GM12875 (cell line): Measurements from ENCODE around the gene DUOXA1.

ENCODE experiments used
- H3K4me3 ChIP-seq: one replicate; pipeline ENCODE4 v1.5.1; 2011; ENCODE audit warnings: low read depth, low read length, control low read depth
- CTCF ChIP-seq: IDR thresholded peaks from 2 replicates; pipeline ENCODE4 v1.5.1; 2011; ENCODE audit warnings: low read depth, mild to moderate bottlenecking, control low read depth, inconsistent platforms, low read length, moderate library complexity, borderline replicate concordance; ENCODE audit not compliant: insufficient read depth

DUOXA1 gene

GRCh38 chr15:45121706-45122417 lies 7.8 kb downstream of the DUOXA1 start:
- TF ChIP-seq CTCF: no peak
- H3K4me3 ChIP-seq: no peak overlapping the region

- no peak for TF ChIP-seq CTCF
- no peak overlapping the region for H3K4me3 ChIP-seq
Measured at GRCh38 chr15:45121020-45121419, 8.7 kb downstream of the DUOXA1 start.

GRCh38 chr15:45120081-45120972 lies 9.4 kb downstream of the DUOXA1 start:
- no peak overlapping the region for H3K4me3 ChIP-seq
- no peak for TF ChIP-seq CTCF

- TF ChIP-seq CTCF: no peak
- no peak overlapping the region for H3K4me3 ChIP-seq
Measured at GRCh38 chr15:45118996-45119395, 10.7 kb downstream of the DUOXA1 start.

- no peak overlapping the region for H3K4me3 ChIP-seq
Measured at GRCh38 chr15:45118131-45118588, 11.5 kb downstream of the DUOXA1 start.

GRCh38 chr15:45117308-45118130 lies 12.2 kb downstream of the DUOXA1 start:
- no peak for TF ChIP-seq CTCF
- H3K4me3 ChIP-seq: no peak overlapping the region

More at GRCh38 chr15:45118131-45118588, 11.5 kb downstream of the DUOXA1 start:
- peak; percentile 100 for TF ChIP-seq CTCF
